ENCODE data around the gene TWIST1.

GRCh38 chr7:19113855-19114550, 3.4 kb downstream of the TWIST1 start:
- TF ChIP-seq EZH2 (IDR thresholded peaks at IDR 0.05; ENCODE audit: borderline replicate concordance, low read depth, low read length, severe bottlenecking), result no peak
- no peak for TF ChIP-seq CTCF (IDR thresholded peaks at IDR 0.05; ENCODE audit: borderline replicate concordance, extremely low read depth, low read length, poor library complexity, severe bottlenecking)
